ENCODE data around the gene OPTC.

- TF ChIP-seq POLR2A (IDR thresholded peaks at IDR 0.05) (no peak), CTCF (IDR thresholded peaks at IDR 0.05) (peak in 1 of 3 donors; percentile 14)
These were observed 28.0 kb upstream of the OPTC start for GRCh38 chr1:203465948-203466347.

All from ovary (tissue), 3 donors.